GM21737 (cell line): ENCODE data around the gene LEMD2.

Experiments used
- ATAC-seq: cut with Tn5 transposase; IDR thresholded peaks from one replicate; pipeline ENCODE4 v1.9.1; 2021; ENCODE audit warnings: mild to moderate bottlenecking, moderate library complexity; ENCODE audit not compliant: unreplicated experiment

The LEMD2 gene

GRCh38 chr6:33742837-33743236 lies 46.1 kb downstream of the LEMD2 start:
- ATAC-seq: no peak

DNA sequence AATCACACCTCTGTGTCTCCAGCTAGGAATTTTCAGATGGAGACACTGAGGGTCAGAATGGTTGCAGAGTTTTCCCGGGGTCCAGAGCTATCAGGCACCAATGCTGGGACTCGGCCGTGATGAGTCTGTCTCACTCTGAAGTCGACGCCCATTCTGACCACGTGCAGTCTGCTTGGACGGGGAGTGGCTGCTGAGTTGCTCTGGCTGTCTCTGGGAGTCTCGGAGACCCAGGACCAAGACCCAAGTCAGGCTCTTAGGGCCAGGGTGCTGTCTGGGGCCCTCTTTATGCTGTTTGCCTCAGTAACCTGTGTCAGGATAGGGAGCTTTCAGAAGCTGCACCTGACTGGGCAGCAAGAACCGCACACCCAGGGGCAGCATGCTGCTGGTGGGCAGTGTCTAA lies 46.8 kb downstream of the LEMD2 start:
- no peak for ATAC-seq

GRCh38 chr6:33740794-33741193 lies 48.1 kb downstream of the LEMD2 start:
- ATAC-seq: no peak

DNA sequence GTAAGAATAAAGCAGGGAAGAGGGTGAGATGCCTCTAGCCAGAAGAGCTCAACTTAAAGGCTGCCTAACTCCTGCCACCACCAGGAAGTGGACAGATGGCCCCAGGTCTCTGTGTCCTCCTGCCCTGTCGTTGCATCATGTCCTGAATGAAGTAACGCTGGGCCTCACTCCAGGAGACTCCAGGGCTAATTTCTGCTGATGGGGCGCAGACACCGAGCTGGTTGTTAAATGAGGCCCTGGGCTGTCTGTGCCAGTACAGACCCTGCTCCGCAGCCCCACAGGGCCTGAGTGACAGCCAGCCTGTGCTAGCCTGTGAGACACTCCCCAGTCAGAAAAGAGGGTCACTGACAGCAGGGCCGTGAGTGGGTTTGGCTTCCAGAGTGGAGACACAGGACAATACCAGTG lies 48.7 kb downstream of the LEMD2 start:
- no peak for ATAC-seq

- ATAC-seq: no peak
Observed at GRCh38 chr6:33739571-33739970, 49.4 kb downstream of the LEMD2 start.

DNA sequence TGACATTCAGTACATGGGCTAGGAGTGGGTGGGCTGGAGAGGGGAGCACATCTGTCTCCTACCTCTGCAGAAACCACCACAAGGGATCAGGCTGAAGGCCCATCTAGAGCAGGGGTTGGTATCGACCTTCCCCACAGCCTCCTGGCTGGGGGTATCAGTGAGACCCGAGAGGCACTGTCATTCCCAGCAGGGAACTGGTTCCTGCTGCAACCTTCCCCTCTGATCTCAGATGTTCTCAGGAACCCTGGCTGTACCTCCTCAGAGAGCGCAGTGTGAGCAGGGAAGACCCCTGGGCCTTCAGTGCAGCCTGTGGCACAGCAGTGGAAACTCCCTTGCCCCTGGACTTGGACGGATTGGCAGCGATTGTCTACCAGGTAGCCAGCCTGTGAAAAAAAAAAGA lies 50.1 kb downstream of the LEMD2 start:
- no peak for ATAC-seq

- no peak for ATAC-seq
Observed at GRCh38 chr6:33738153-33738552, 50.8 kb downstream of the LEMD2 start.

DNA sequence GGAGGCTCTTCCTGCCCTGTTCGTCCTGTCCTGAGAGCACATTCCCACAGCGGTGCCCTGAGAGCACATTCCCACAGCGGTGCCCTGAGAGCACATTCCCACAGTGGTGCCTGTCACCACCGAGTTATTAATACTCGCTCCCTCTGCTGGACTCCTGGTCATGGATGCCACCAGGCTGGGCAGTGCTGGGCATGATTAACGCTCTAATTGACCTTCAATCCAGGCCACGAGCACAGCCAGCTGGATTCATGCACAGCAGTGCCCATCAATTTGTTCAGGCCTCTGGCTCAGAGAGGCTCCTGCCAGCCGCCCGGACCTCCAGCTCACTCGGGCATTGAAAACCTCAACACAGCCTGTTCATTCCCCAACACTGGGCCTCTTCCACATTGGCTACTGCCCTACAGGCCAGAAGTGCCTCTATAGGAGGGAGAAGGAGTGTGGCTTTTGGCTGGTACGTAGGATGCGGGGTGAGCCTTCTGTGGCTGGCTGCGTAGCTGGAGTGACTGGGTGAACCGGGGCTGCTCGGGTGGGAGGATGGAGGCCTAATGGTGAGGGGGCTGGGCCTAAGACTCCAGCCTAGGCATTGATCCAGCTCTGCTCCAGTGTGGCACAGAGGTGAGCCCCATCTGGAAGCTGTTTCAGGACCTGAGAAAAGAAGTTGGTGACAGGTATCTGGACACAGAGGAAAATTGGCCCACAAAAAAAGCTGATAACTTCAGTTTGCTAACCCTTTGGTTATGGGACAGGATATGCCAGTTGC lies 51.5 kb downstream of the LEMD2 start:
- no peak for ATAC-seq

DNA sequence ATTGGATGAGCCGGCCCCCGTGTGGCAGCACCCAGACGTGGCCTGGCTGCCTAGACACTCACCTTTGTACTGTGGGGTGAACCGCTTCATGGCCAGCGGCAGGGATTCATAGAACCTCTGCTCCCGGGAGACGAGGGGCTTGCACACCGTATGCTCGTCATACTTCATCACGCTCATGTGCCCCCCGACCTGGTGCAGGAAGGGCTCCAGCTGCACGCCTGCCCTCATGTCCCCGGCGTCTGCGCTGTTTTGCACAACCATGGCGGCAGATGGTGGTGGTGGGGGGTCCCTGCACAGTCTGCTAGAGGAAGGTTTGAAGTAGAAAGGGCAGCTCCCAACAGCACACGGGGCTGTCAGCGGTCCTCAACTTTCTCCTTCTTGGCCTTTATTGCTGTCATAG lies 53.7 kb downstream of the LEMD2 start:
- ATAC-seq: no peak

DNA sequence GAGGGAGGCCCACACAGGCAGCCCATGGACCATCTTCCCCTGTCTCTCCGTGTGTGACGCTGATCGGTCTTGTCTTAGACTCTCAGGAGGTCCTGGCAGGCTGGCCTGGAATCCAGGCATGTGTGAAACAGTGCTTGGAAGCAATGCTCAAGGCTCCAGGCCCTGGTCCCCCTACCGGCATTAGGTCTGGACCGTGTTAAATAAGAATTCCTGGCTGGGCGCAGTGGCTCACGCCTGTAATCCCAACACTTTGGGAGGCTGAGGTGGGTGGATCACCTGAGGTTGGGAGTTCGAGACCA lies 55.3 kb downstream of the LEMD2 start:
- no peak for ATAC-seq

GRCh38 chr6:33732817-33733708 lies 55.9 kb downstream of the LEMD2 start:
- no peak for ATAC-seq

- ATAC-seq: no peak
Observed at GRCh38 chr6:33732385-33732784, 56.5 kb downstream of the LEMD2 start.

- no peak for ATAC-seq
Observed at GRCh38 chr6:33731751-33732282, 57.1 kb downstream of the LEMD2 start.

DNA sequence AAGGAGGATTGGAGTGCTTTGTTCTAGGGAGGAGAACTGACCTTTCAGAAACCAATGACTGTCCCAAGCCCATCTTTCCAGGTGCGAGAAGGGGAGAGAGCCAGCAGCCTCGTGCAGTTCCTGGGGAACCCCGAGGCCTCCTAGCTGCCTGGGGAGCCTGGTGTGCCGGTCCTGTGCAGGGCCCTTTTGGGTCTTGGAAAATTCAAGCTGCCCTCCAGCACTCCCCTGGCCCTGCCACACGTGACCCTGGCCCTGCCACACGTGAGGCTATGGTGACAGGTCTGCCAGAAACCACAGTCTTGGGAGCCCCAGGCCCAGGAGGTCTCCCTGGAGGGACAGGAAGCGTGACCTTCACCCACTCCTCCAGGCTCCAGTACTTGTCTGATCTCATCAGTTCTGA lies 57.9 kb downstream of the LEMD2 start:
- no peak for ATAC-seq

DNA sequence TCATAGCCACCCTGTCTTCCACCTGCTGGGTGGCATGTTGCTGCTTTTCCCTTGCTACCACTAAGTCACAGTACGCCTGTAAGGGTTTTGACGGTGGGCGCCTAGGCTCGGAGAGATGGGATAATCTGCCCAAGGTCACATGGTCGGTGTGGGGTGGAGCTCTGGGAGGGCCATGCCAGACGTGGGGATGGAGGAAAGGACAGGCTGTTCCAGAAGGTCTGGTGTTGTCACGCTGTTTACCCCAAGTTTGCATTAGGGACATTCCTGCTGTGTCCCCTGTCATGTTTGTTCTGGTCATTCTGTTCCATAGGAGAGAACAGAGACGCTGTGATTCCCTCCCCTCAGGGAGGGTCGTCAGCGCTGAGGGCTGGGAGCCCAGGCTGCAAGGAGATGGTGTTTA lies 58.3 kb downstream of the LEMD2 start:
- ATAC-seq: no peak

- no peak for ATAC-seq
Observed at GRCh38 chr6:33729059-33729458, 59.9 kb downstream of the LEMD2 start.

GRCh38 chr6:33728438-33728837 lies 60.5 kb downstream of the LEMD2 start:
- ATAC-seq: no peak

GRCh38 chr6:33727932-33728331 lies 61.0 kb downstream of the LEMD2 start:
- ATAC-seq: no peak

- no peak for ATAC-seq
Observed at GRCh38 chr6:33727126-33727525, 61.8 kb downstream of the LEMD2 start.

DNA sequence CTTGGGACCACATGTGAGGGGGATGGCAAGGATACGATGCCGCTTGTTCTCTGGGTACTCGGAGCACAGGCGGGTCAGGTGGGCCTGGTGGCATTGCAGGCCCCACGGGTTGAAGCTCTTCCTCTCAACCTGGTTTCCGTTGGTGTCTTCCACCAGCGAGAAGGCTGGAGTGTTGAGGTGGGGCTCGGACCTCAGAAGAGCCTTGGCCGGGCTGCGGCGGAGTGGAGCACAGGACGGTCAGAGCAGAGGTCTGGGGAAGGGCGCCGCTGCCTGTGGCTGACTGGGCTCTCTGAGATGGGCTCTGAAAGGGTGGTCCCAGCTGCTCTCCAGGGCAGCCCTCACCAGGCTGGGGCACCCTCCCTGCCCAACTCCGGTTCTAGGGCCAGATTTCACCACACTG lies 62.2 kb downstream of the LEMD2 start:
- no peak for ATAC-seq

DNA sequence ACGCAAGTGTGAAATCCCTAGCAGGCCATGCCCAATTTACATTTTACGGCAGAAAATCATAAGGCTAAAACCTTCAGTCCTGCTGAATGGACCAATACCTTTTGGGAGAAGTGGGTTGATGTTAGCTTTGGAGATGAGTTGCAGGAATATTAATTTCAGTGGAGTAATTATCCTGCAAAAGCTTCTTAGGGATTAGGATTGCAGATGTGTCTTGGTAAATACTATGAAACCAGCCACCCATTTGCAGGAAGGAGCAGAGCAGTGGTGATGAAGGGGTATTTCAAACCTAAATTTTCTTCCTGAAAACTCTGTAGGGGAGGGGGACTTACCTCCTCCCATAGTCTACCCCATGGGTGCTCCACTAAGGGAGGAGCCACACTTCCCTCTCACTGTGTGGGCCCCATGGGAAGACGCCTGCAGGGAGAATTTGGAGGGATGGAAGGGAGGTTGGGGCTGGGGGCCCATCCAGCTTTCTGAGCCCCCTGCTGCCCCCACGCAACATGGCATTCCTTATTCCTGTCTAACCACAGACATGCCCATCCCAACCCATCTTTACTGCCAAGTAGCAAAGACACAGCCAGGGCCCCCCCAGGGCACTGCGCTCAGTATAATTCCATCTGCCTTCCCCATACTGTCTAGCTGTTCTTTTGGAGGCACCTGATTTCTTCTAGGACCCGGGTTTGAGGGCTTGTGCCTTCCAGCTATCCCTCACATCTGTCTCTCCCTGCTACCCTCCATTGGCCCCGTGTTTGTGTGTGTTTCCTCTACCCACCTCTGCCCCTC lies 62.8 kb downstream of the LEMD2 start:
- ATAC-seq: no peak
